GM23338 (cell line): ENCODE data around the gene EVI5. TPM values are rescaled to one million over a fixed set of nuclear protein-coding genes. Genes with fewer than 3 reads are reported as not detected.

Experiments used
- ATAC-seq: fragments of 200-7000 bp; cut with Tn5 transposase; 3 replicates; pipeline ENCODE4 v1.9.1; 2020
- DNase-seq: peaks from one replicate; pipeline ENCODE4 v3.0.0-alpha.2; 2015; ENCODE audit warnings: low spot score
- H2AFZ ChIP-seq: fragments of 200-600 bp; sonication (generic); 2 replicates; pipeline ENCODE4 v1.8.0; 2016; ENCODE audit warnings: antibody characterized with exemption, mild to moderate bottlenecking, moderate library complexity
- H3F3A ChIP-seq: fragments of 200-600 bp; sonication (generic); replicated peaks from 2 replicates; pipeline ENCODE4 v1.8.0; 2017; ENCODE audit warnings: antibody characterized with exemption, mixed run types, low read depth
- H3K27ac ChIP-seq: fragments of 200-600 bp; sonication (generic); 2 replicates; pipeline ENCODE4 v1.6.1; 2016; ENCODE audit warnings: low read depth
- H3K27me3 ChIP-seq: fragments of 200-600 bp; sonication (generic); 2 replicates; pipeline ENCODE4 v1.8.0; 2016; ENCODE audit warnings: mild to moderate bottlenecking, mixed run types, moderate library complexity; ENCODE audit not compliant: insufficient read depth
- H3K36me3 ChIP-seq: fragments of 200-600 bp; sonication (generic); 2 replicates; pipeline ENCODE4 v1.8.0; 2016; ENCODE audit warnings: mild to moderate bottlenecking; ENCODE audit not compliant: insufficient read depth
- H3K4me1 ChIP-seq: fragments of 200-600 bp; sonication (generic); 2 replicates; pipeline ENCODE4 v1.8.0; 2016; ENCODE audit warnings: mild to moderate bottlenecking, moderate library complexity; ENCODE audit not compliant: insufficient read depth
- H3K4me2 ChIP-seq: fragments of 200-600 bp; sonication (generic); 2 replicates; pipeline ENCODE4 v1.7.1; 2017; ENCODE audit warnings: mixed run types
- H3K4me3 ChIP-seq: fragments of 200-600 bp; sonication (generic); 2 replicates; pipeline ENCODE4 v1.6.1; 2016; ENCODE audit warnings: mixed run types
- H3K79me2 ChIP-seq: fragments of 200-600 bp; sonication (generic); replicated peaks from 2 replicates; pipeline ENCODE4 v1.8.0; 2017; ENCODE audit warnings: mild to moderate bottlenecking; ENCODE audit not compliant: insufficient read depth
- H3K9me2 ChIP-seq: fragments of 200-600 bp; sonication (generic); 2 replicates; pipeline ENCODE4 v1.8.0; 2017; ENCODE audit not compliant: insufficient read depth
- H4K20me1 ChIP-seq: fragments of 200-600 bp; sonication (generic); replicated peaks from 2 replicates; pipeline ENCODE4 v1.8.0; 2017; ENCODE audit warnings: mild to moderate bottlenecking; ENCODE audit not compliant: insufficient read depth
- H3K27ac Mint-ChIP-seq: 2 replicates; pipeline ENCODE4 v1.8.0; 2020; ENCODE audit warnings: inconsistent platforms, mild to moderate bottlenecking, moderate library complexity, mixed read lengths
- H3K27me3 Mint-ChIP-seq: 3 replicates; pipeline ENCODE4 v1.8.0; 2022; ENCODE audit warnings: low read depth, mild to moderate bottlenecking, moderate library complexity, mixed read lengths, inconsistent platforms; ENCODE audit not compliant: insufficient read depth, poor library complexity
- H3K36me3 Mint-ChIP-seq: 3 replicates; pipeline ENCODE4 v1.8.0; 2021; ENCODE audit warnings: low read depth, mild to moderate bottlenecking, inconsistent platforms, moderate library complexity, mixed read lengths
- H3K4me1 Mint-ChIP-seq: 3 replicates; pipeline ENCODE4 v1.8.0; 2020; ENCODE audit warnings: mild to moderate bottlenecking, inconsistent platforms, mixed read lengths
- H3K4me3 Mint-ChIP-seq: 3 replicates; pipeline ENCODE4 v1.8.0; 2021; ENCODE audit warnings: moderate library complexity, mild to moderate bottlenecking, inconsistent platforms, mixed read lengths
- H3K9me3 Mint-ChIP-seq: 3 replicates; pipeline ENCODE4 v1.8.0; 2020; ENCODE audit warnings: moderate library complexity, mild to moderate bottlenecking, inconsistent platforms, mixed read lengths
- CREB1 ChIP-seq: fragments of 250-450 bp; sonication (Bioruptor Pico); IDR thresholded peaks from 2 replicates; pipeline ENCODE4 v1.5.0; 2020; ENCODE audit warnings: low read depth, mild to moderate bottlenecking, moderate library complexity
- CTCF ChIP-seq, 2 experiments: fragments of 200-600 bp in 1 of 2; sonication (generic) in 1 of 2; conservative IDR thresholded peaks; 2 replicates each; pipeline versions ENCODE4 v1.5.1 to v1.6.1; 2016 to 2017; ENCODE audit warnings: antibody characterized with exemption in 2 of 2, low read depth in 2 of 2, mild to moderate bottlenecking in 2 of 2, moderate library complexity in 1 of 2
- EZH2 ChIP-seq: fragments of 200-600 bp; sonication (generic); IDR thresholded peaks from one replicate; pipeline ENCODE4 v1.8.0; 2017; ENCODE audit warnings: antibody characterized with exemption, mild to moderate bottlenecking, low read depth; ENCODE audit not compliant: unreplicated experiment
- EZH2phosphoT487 ChIP-seq: fragments of 200-600 bp; sonication (generic); IDR thresholded peaks from one replicate; pipeline ENCODE4 v1.8.1; 2018; ENCODE audit warnings: antibody characterized with exemption; ENCODE audit not compliant: unreplicated experiment
- JUNB ChIP-seq: IDR thresholded peaks from one replicate; pipeline ENCODE4 v1.6.1; 2016; ENCODE audit warnings: antibody characterized with exemption; ENCODE audit not compliant: unreplicated experiment
- NANOG ChIP-seq: IDR thresholded peaks from 2 replicates; pipeline ENCODE4 v1.6.1; 2016; ENCODE audit warnings: antibody characterized with exemption, borderline replicate concordance
- POLR2AphosphoS5 ChIP-seq: IDR thresholded peaks from 2 replicates; pipeline ENCODE4 v1.6.1; 2016; ENCODE audit warnings: antibody characterized with exemption, low read depth
- STAT1 ChIP-seq: IDR thresholded peaks from one replicate; pipeline ENCODE4 v1.6.1; 2016; ENCODE audit warnings: antibody characterized with exemption; ENCODE audit not compliant: unreplicated experiment
- ZNF114 ChIP-seq: fragments of 250-450 bp; sonication (Bioruptor Pico); IDR thresholded peaks from 2 replicates; pipeline ENCODE4 v1.5.0; 2020; ENCODE audit warnings: mild to moderate bottlenecking, moderate library complexity
- ZNF331 ChIP-seq: fragments of 250-450 bp; sonication (Bioruptor Pico); IDR thresholded peaks from 2 replicates; pipeline ENCODE4 v1.5.0; 2020; ENCODE audit warnings: low read depth, mild to moderate bottlenecking, moderate library complexity
- polyA plus RNA-seq: library from polyadenylated mRNA; unstranded; fragments of >200 nt; fragmentation: Nextera tagmentation; extraction: Ambion mirVana; gene quantifications from 2 replicates; pipeline ENCODE4 v1.2.1, GENCODE V29; 2016
- total RNA-seq: library from RNA; depleted of rRNA; stranded (reverse); fragments of >200 nt; shearing (Covaris generic); gene quantifications from 2 replicates; pipeline ENCODE4 v1.2.3, GENCODE V29; 2014
- TF ChIP-seq, protein P1 (sequence below): IDR thresholded peaks from 2 replicates; pipeline ENCODE4 v1.6.1; 2016; ENCODE audit warnings: antibody characterized with exemption
- TF ChIP-seq, protein P2 (sequence below): fragments of 250-450 bp; sonication (Bioruptor Pico); IDR thresholded peaks from 2 replicates; pipeline ENCODE4 v1.5.0; 2020; ENCODE audit warnings: mild to moderate bottlenecking, moderate library complexity
- TF ChIP-seq, protein P3 (sequence below): IDR thresholded peaks from one replicate; pipeline ENCODE4 v1.6.1; 2018; ENCODE audit warnings: antibody characterized with exemption; ENCODE audit not compliant: unreplicated experiment

EVI5 gene
- total and polyA plus RNA-seq, 2 experiments from 2014 or later: 15.6 to 24.8 TPM

DNA sequence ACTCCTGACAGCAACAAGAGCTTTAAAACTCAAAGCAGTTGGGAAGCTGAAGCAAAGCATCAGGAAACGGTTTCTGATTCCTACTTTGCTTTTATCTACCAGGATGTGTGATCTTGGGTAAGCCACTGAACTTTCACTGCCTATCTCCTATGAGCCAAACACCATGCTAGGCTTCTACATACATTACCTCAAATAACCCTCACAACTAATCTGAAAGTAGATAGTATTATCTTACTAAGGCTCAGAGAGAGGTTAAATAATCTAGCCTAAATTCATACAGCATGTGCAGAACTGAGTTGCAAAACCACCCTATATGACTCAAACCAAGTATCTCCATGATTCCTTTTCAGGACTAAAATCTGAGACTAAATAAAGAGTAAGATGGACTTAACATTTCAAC is 83.8 kb downstream of the EVI5 start:
- Mint-ChIP-seq H3K9me3 (no peaks in the 10 kb centered on the region), H3K4me1 (peaks cover 7% of the 10 kb centered on the region; the same call in 2 of the 3 replicates), H3K27ac (no peak overlapping the region), H3K27me3 (no peaks in the 10 kb centered on the region), H3K4me3 (no peak overlapping the region), H3K36me3 (no peaks in the 10 kb centered on the region; the same call in 2 of the 3 replicates)
- Histone ChIP-seq H3K27ac (no peak overlapping the region), H4K20me1 (peaks cover 4% of the 10 kb centered on the region), H2AFZ (no peak overlapping the region), H3F3A (no peaks in the 10 kb centered on the region), H3K27me3 (no peaks in the 10 kb centered on the region), H3K9me2 (no peaks in the 10 kb centered on the region), H3K36me3 (no peaks in the 10 kb centered on the region), H3K4me1 (peaks cover 12% of the 10 kb centered on the region; the same call in 1 of the 2 replicates), H3K4me3 (no peak overlapping the region), H3K4me2 (no peak overlapping the region), H3K79me2 (no peaks in the 10 kb centered on the region)
- TF ChIP-seq, protein P1, sequence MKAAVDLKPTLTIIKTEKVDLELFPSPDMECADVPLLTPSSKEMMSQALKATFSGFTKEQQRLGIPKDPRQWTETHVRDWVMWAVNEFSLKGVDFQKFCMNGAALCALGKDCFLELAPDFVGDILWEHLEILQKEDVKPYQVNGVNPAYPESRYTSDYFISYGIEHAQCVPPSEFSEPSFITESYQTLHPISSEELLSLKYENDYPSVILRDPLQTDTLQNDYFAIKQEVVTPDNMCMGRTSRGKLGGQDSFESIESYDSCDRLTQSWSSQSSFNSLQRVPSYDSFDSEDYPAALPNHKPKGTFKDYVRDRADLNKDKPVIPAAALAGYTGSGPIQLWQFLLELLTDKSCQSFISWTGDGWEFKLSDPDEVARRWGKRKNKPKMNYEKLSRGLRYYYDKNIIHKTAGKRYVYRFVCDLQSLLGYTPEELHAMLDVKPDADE: no peak
- TF ChIP-seq CTCF (conservative IDR thresholded peaks at IDR 0.05; ENCODE audit: low read depth in 2 of 2) (no peak), ZNF114 (CRISPR knock-in tag) (no peak), EZH2phosphoT487 (no peak), STAT1 (no peak), ZNF331 (CRISPR knock-in tag) (no peak), EZH2 (no peak), NANOG (no peak), CREB1 (CRISPR knock-in tag) (no peak), JUNB (no peak), POLR2AphosphoS5 (no peak)
- TF ChIP-seq, protein P2, sequence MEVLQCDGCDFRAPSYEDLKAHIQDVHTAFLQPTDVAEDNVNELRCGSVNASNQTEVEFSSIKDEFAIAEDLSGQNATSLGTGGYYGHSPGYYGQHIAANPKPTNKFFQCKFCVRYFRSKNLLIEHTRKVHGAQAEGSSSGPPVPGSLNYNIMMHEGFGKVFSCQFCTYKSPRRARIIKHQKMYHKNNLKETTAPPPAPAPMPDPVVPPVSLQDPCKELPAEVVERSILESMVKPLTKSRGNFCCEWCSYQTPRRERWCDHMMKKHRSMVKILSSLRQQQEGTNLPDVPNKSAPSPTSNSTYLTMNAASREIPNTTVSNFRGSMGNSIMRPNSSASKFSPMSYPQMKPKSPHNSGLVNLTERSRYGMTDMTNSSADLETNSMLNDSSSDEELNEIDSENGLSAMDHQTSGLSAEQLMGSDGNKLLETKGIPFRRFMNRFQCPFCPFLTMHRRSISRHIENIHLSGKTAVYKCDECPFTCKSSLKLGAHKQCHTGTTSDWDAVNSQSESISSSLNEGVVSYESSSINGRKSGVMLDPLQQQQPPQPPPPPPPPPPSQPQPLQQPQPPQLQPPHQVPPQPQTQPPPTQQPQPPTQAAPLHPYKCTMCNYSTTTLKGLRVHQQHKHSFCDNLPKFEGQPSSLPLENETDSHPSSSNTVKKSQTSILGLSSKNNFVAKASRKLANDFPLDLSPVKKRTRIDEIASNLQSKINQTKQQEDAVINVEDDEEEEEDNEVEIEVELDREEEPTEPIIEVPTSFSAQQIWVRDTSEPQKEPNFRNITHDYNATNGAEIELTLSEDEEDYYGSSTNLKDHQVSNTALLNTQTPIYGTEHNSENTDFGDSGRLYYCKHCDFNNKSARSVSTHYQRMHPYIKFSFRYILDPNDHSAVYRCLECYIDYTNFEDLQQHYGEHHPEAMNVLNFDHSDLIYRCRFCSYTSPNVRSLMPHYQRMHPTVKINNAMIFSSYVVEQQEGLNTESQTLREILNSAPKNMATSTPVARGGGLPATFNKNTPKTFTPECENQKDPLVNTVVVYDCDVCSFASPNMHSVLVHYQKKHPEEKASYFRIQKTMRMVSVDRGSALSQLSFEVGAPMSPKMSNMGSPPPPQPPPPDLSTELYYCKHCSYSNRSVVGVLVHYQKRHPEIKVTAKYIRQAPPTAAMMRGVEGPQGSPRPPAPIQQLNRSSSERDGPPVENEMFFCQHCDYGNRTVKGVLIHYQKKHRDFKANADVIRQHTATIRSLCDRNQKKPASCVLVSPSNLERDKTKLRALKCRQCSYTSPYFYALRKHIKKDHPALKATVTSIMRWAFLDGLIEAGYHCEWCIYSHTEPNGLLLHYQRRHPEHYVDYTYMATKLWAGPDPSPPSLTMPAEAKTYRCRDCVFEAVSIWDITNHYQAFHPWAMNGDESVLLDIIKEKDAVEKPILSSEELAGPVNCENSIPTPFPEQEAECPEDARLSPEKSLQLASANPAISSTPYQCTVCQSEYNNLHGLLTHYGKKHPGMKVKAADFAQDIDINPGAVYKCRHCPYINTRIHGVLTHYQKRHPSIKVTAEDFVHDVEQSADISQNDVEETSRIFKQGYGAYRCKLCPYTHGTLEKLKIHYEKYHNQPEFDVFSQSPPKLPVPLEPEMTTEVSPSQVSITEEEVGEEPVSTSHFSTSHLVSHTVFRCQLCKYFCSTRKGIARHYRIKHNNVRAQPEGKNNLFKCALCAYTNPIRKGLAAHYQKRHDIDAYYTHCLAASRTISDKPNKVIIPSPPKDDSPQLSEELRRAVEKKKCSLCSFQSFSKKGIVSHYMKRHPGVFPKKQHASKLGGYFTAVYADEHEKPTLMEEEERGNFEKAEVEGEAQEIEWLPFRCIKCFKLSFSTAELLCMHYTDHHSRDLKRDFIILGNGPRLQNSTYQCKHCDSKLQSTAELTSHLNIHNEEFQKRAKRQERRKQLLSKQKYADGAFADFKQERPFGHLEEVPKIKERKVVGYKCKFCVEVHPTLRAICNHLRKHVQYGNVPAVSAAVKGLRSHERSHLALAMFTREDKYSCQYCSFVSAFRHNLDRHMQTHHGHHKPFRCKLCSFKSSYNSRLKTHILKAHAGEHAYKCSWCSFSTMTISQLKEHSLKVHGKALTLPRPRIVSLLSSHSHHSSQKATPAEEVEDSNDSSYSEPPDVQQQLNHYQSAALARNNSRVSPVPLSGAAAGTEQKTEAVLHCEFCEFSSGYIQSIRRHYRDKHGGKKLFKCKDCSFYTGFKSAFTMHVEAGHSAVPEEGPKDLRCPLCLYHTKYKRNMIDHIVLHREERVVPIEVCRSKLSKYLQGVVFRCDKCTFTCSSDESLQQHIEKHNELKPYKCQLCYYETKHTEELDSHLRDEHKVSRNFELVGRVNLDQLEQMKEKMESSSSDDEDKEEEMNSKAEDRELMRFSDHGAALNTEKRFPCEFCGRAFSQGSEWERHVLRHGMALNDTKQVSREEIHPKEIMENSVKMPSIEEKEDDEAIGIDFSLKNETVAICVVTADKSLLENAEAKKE (CRISPR knock-in tag): no peak
- TF ChIP-seq, protein P3, sequence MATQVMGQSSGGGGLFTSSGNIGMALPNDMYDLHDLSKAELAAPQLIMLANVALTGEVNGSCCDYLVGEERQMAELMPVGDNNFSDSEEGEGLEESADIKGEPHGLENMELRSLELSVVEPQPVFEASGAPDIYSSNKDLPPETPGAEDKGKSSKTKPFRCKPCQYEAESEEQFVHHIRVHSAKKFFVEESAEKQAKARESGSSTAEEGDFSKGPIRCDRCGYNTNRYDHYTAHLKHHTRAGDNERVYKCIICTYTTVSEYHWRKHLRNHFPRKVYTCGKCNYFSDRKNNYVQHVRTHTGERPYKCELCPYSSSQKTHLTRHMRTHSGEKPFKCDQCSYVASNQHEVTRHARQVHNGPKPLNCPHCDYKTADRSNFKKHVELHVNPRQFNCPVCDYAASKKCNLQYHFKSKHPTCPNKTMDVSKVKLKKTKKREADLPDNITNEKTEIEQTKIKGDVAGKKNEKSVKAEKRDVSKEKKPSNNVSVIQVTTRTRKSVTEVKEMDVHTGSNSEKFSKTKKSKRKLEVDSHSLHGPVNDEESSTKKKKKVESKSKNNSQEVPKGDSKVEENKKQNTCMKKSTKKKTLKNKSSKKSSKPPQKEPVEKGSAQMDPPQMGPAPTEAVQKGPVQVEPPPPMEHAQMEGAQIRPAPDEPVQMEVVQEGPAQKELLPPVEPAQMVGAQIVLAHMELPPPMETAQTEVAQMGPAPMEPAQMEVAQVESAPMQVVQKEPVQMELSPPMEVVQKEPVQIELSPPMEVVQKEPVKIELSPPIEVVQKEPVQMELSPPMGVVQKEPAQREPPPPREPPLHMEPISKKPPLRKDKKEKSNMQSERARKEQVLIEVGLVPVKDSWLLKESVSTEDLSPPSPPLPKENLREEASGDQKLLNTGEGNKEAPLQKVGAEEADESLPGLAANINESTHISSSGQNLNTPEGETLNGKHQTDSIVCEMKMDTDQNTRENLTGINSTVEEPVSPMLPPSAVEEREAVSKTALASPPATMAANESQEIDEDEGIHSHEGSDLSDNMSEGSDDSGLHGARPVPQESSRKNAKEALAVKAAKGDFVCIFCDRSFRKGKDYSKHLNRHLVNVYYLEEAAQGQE: no peak
- ATAC-seq (no peak), DNase-seq (no peak)
